CD4-positive, alpha-beta T cell treated with Interleukin-1 beta for 1 hour (primary cell): ENCODE measurements around the gene LIPH.
A peak's percentile ranks its signal among the peaks of the same experiment; 100 is the strongest.

Source experiments
- DNase-seq, 2 donors: peaks; one replicate each; pipeline ENCODE4 v3.0.0-alpha.2; 2020 to 2022

Gene LIPH

GRCh38 chr3:185537369-185537970 lies 14.9 kb downstream of the LIPH start:
- peak; percentile 6 to 39 for DNase-seq

- DNase-seq = no peak
Measured at GRCh38 chr3:185534511-185534910, 17.9 kb downstream of the LIPH start.

GRCh38 chr3:185532901-185533300 lies 19.5 kb downstream of the LIPH start:
- DNase-seq = no peak

- no peak for DNase-seq
Measured at GRCh38 chr3:185530856-185531255, 21.5 kb downstream of the LIPH start.

- no peak for DNase-seq
Measured at GRCh38 chr3:185528532-185528931, 23.9 kb downstream of the LIPH start.

- no peak for DNase-seq
Measured at GRCh38 chr3:185527364-185527763, 25.0 kb downstream of the LIPH start.

GRCh38 chr3:185526349-185526951 lies 25.9 kb downstream of the LIPH start:
- DNase-seq = no peak

GRCh38 chr3:185521349-185522138 lies 30.8 kb downstream of the LIPH start:
- DNase-seq = no peak

- DNase-seq = no peak
Measured at GRCh38 chr3:185519021-185519420, 33.4 kb downstream of the LIPH start.

- DNase-seq = no peak
Measured at GRCh38 chr3:185517387-185518130, 34.8 kb downstream of the LIPH start.

- DNase-seq = no peak
Measured at GRCh38 chr3:185511711-185512110, 40.7 kb downstream of the LIPH start.

- no peak for DNase-seq
Measured at GRCh38 chr3:185508335-185508991, 43.9 kb downstream of the LIPH start.

- DNase-seq = no peak
Measured at GRCh38 chr3:185507883-185508282, 44.5 kb downstream of the LIPH start.

GRCh38 chr3:185504636-185505035 lies 47.8 kb downstream of the LIPH start:
- no peak for DNase-seq

- no peak for DNase-seq
Measured at GRCh38 chr3:185503521-185503920, 48.9 kb downstream of the LIPH start.

- no peak for DNase-seq
Measured at GRCh38 chr3:185502987-185503386, 49.4 kb downstream of the LIPH start.

- DNase-seq = peak; percentile 88 to 89
Measured at GRCh38 chr3:185498503-185499396, 53.6 kb downstream of the LIPH start, which contains the start of gene TMEM41A. TSS of gene TMEM41A (minus strand) at chr3:185499035. CDS start at chr3:185498961, 74 bp downstream.

- DNase-seq = no peak
Measured at GRCh38 chr3:185490241-185490640, 62.1 kb downstream of the LIPH start.

GRCh38 chr3:185489462-185489861 lies 62.9 kb downstream of the LIPH start:
- DNase-seq = no peak

- DNase-seq = no peak
Measured at GRCh38 chr3:185488465-185488864, 63.9 kb downstream of the LIPH start.

GRCh38 chr3:185486394-185486793 lies 66.0 kb downstream of the LIPH start:
- no peak for DNase-seq

GRCh38 chr3:185484296-185484695 lies 68.1 kb downstream of the LIPH start:
- no peak for DNase-seq
